SJCRH30 (cell line): Measurements from ENCODE around the gene RFX7. TPM values are rescaled to one million over a fixed set of nuclear protein-coding genes. Genes with fewer than 3 reads are reported as not detected.
"Not testable (repeated sequence)": the region's sequence is repeated elsewhere in the genome, so short reads cannot be mapped to it uniquely, and the experiment has no call there.

ENCODE experiments used
- DNase-seq, 2 experiments: peaks; one replicate each; pipeline ENCODE4 v3.0.0-alpha.2; 2015 to 2020
- H3K27ac ChIP-seq: fragments of 250-450 bp; sonication (Bioruptor Pico); 2 replicates; pipeline ENCODE4 v1.5.1; 2020; ENCODE audit warnings: mild to moderate bottlenecking, moderate library complexity
- H3K27me3 ChIP-seq: fragments of 250-450 bp; sonication (Bioruptor Pico); 2 replicates; pipeline ENCODE4 v1.5.1; 2020; ENCODE audit warnings: mild to moderate bottlenecking, moderate library complexity
- H3K36me3 ChIP-seq: fragments of 250-450 bp; sonication (Bioruptor Pico); 2 replicates; pipeline ENCODE4 v1.5.1; 2020; ENCODE audit warnings: mild to moderate bottlenecking, moderate library complexity
- H3K4me1 ChIP-seq: fragments of 250-450 bp; sonication (Bioruptor Pico); 2 replicates; pipeline ENCODE4 v1.5.1; 2020; ENCODE audit warnings: mild to moderate bottlenecking, moderate library complexity
- H3K4me3 ChIP-seq: fragments of 250-450 bp; sonication (Bioruptor Pico); 2 replicates; pipeline ENCODE4 v1.5.1; 2020; ENCODE audit warnings: mild to moderate bottlenecking, moderate library complexity
- H3K9me3 ChIP-seq: fragments of 250-450 bp; sonication (Bioruptor Pico); replicated peaks from 2 replicates; pipeline ENCODE4 v1.5.1; 2020; ENCODE audit warnings: mild to moderate bottlenecking, moderate library complexity
- total RNA-seq: library from RNA; depleted of rRNA; stranded (reverse); fragments of >200 nt; shearing (Covaris generic); gene quantifications from 2 replicates; pipeline ENCODE4 v1.2.3, GENCODE V29; 2014

Gene RFX7
- total RNA-seq, 1 experiment from 2014 or later = 15.3 TPM

DNA sequence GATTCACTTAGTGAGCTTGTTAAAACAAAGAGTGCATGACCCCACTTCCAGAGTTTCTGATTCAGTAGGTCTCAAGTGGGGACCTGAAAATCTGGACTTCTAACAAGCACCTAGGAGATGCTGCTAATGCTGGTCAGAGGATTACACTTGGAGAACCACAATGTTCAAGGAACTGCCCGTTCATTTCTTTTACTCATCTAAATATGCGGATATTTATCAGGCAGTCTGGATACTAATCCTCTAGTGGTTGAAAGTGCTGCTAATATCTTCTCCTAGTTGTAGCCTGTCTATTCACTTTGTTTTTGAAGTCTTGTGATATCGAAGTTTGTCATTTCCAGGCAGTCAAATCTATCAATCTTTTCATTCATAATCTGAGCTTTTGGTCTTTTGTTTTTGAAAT, 86.8 kb downstream of the RFX7 start:
- DNase-seq = no peak
- no peak overlapping the region for H3K27ac ChIP-seq
- H3K36me3 ChIP-seq = no peaks in the 10 kb centered on the region
- H3K27me3 ChIP-seq = no peaks in the 10 kb centered on the region
- no peaks in the 10 kb centered on the region for H3K4me1 ChIP-seq
- peaks cover 6% of the 10 kb centered on the region for H3K9me3 ChIP-seq
- H3K4me3 ChIP-seq = no peak overlapping the region

DNA sequence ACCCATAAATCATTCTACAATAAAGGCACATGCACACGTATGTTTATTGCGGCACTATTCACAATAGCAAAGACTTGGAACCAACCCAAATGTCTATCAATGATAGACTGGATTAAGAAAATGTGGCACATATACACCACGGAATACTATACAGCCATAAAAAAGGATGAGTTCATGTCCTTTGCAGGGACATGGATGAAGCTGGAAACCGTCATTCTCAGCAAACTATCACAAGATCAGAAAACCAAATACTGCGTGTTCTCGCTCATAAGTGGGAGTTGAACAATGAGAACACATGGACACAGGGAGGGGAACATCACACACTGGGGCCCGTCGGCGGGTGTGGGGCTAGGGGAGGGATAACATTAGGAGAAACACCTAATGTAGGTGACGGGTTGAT, 88.4 kb downstream of the RFX7 start:
- not testable (repeated sequence) for H3K27ac ChIP-seq, H3K4me1 ChIP-seq, DNase-seq, H3K4me3 ChIP-seq, H3K36me3 ChIP-seq, H3K27me3 ChIP-seq, H3K9me3 ChIP-seq

DNA sequence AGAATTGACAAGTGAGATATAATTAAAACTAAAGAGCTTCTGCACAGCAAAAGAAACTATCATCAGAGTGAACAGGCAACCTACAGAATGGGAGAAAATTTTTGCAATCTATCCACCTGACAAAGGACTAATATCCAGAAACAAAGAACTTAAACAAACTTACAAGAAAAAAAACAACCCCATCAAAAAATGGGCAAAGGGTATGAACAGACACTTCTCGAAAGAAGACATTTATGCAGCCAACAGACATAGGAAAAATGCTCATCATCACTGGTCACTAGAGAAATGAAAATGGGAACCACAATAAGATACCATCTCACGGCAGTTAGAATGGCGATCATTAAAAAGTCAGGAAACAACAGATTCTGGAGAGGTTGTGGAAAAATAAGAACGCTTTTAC, 88.9 kb downstream of the RFX7 start:
- not testable (repeated sequence) for H3K27ac ChIP-seq, DNase-seq

DNA sequence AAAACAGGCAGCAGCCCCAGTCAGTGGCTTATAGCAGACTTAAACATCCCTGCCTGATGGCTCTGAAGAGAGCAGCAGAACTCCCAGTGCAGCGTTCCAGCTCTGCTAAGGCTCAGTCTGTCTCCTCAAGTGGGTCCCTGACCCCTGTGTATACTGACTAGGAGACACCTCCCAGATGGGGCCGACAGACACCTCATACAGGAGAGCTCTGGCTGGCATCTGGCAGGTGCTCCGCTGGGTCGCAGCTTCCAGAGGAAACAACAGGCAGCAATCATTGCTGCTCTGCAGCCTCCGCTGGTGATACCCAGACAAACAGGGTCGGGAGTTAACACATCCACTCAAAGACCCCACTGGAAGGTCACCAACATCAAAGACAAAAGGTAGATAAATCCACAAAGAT, 93.5 kb downstream of the RFX7 start:
- no peaks in the 10 kb centered on the region for H3K4me1 ChIP-seq
- no peak overlapping the region for H3K4me3 ChIP-seq
- peaks cover 13% of the 10 kb centered on the region for H3K36me3 ChIP-seq
- H3K27ac ChIP-seq = no peak overlapping the region
- H3K9me3 ChIP-seq = peaks cover 4% of the 10 kb centered on the region
- no peak for DNase-seq
- no peaks in the 10 kb centered on the region for H3K27me3 ChIP-seq

More for the DNA sequence above, 88.9 kb downstream of the RFX7 start:
- not testable (repeated sequence) for H3K4me3 ChIP-seq, H3K4me1 ChIP-seq, H3K36me3 ChIP-seq, H3K9me3 ChIP-seq, H3K27me3 ChIP-seq

DNA sequence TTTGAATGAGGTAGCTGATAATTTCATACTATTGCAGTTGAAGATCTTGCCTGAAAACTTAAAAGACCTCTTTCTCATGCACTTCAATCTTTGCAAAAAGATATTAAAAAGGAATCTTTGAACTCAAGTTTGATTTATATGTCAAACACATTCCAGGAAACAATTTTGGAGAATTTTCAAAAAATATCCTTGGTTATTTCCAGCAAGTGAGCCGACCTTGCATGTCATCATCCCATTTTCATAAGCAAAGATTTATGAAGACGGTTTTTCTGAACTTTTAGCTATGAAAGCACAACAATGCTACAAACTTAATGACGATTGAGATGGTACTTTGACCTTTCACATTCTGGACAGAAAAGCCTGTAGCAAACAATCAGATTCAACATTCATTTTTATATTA, 95.6 kb downstream of the RFX7 start:
- H3K4me3 ChIP-seq = no peak overlapping the region
- H3K27me3 ChIP-seq = no peaks in the 10 kb centered on the region
- no peak for DNase-seq
- no peaks in the 10 kb centered on the region; the same call in none of the 2 replicates for H3K9me3 ChIP-seq
- H3K4me1 ChIP-seq = no peaks in the 10 kb centered on the region
- no peak overlapping the region for H3K27ac ChIP-seq
- H3K36me3 ChIP-seq = peaks cover 19% of the 10 kb centered on the region

DNA sequence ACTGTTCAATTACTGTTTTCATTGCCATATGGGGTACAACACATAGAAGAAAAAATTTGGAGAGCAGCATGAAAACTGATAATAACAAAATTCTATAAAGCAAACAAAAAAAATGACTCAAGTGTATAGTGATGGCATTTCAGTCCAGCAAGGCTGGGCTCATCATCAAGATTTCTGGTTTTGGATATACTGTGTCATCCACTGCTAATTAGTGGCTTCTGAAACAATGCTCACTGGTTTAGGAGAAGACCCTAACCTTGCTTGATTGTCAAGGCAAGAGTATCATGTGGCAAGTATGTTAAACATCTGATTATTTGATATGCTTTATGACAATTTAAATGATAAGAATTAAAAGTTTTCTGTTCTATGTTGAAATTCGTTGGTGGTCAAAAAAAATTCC, 96.9 kb downstream of the RFX7 start:
- Histone ChIP-seq H3K4me1 (no peaks in the 10 kb centered on the region), H3K27me3 (no peaks in the 10 kb centered on the region), H3K27ac (no peak overlapping the region), H3K4me3 (no peak overlapping the region), H3K36me3 (peaks cover 32% of the 10 kb centered on the region), H3K9me3 (no peaks in the 10 kb centered on the region; the same call in none of the 2 replicates)
- no peak for DNase-seq

DNA sequence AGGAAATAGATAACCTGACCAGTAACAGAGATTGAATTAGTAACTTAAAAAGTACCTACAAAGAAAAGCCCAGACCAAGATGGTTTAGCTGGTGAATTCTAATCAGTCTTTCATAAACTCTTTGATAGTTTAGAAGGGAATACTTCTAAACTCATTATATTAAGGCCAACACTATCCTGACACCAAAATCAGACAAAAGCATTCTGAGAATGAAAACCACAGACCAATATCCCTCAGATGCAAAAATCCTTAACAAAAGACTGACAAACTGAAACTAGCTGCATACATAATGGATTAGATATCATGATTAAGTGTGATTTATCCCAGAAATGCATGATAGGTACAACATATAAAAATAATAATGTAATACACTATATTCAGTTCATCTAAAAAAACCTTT, 115.6 kb downstream of the RFX7 start:
- Histone ChIP-seq H3K4me1 (no peaks in the 10 kb centered on the region), H3K27me3 (no peaks in the 10 kb centered on the region), H3K4me3 (no peak overlapping the region), H3K27ac (no peak overlapping the region), H3K9me3 (peaks cover 11% of the 10 kb centered on the region), H3K36me3 (peaks cover 40% of the 10 kb centered on the region)
- DNase-seq = no peak

DNA sequence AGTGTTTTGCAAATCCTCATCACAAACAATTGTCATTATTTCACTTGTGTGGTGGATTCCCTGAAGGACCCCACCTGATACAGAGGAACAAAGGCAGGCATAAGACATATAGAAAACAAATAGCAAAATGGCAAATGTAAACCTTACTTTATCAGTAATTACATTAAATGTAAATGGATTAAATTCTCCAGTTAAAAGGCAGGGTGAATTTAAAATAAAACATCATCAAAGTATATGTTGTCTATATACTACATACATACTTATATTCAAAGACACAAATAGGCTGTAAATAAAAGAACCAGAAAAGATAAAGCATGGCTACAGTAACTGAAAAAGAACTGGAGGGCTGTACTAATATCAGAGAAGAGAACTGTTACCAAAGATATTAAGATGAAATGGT, 117.3 kb downstream of the RFX7 start:
- H3K4me3 ChIP-seq = no peak overlapping the region
- no peaks in the 10 kb centered on the region for H3K27me3 ChIP-seq
- peaks cover 53% of the 10 kb centered on the region for H3K36me3 ChIP-seq
- peaks cover 11% of the 10 kb centered on the region for H3K9me3 ChIP-seq
- no peak overlapping the region for H3K27ac ChIP-seq
- H3K4me1 ChIP-seq = no peaks in the 10 kb centered on the region
- DNase-seq = no peak

DNA sequence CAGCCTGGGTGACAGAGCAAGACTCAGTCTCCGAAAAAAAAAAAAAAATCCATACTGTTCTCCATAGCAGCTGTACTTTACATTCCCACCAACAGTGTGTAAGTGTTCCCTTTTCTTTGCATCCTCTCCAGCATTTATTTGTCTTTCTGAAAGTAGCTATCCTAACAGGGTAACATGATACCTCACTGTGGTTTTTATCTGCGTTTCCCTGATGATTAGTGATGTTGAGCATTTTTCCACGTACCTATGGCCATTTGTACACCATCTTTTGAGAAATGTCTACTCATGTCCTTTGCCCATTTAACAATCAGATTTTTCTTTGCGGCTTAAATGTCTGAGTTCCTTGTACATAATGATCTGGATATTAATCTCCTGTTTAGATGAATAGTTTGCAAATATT, 119.3 kb downstream of the RFX7 start:
- Histone ChIP-seq H3K4me3 (no peak overlapping the region), H3K27ac (no peak overlapping the region), H3K4me1 (no peaks in the 10 kb centered on the region), H3K27me3 (no peaks in the 10 kb centered on the region), H3K36me3 (peaks cover 49% of the 10 kb centered on the region), H3K9me3 (peaks cover 14% of the 10 kb centered on the region)
- DNase-seq = peak in 1 of 2 experiments; percentile 20

DNA sequence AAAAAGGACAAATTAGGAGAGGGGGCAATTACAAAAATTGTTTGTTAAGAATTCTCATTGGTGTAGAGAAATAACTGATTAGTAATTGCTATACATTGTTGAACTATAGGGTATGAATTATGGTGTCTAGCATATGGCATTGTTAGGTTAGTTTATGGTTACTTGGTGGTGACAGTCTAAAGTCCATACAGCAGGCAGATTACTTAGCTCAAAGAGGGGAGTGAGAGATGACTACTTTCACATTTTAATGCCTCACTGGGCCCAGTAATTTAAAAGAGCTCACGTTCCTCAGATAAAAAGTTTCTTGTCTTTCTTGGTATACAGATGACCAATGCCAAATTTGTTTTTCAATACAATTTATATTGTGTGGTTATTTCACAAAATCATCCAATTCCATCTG, 137.8 kb downstream of the RFX7 start:
- DNase-seq = no peak
- Histone ChIP-seq H3K36me3 (peaks cover 8% of the 10 kb centered on the region), H3K4me1 (no peaks in the 10 kb centered on the region), H3K9me3 (peaks cover 7% of the 10 kb centered on the region; the same call in 1 of the 2 replicates), H3K27ac (no peak overlapping the region), H3K4me3 (no peak overlapping the region), H3K27me3 (no peaks in the 10 kb centered on the region)

DNA sequence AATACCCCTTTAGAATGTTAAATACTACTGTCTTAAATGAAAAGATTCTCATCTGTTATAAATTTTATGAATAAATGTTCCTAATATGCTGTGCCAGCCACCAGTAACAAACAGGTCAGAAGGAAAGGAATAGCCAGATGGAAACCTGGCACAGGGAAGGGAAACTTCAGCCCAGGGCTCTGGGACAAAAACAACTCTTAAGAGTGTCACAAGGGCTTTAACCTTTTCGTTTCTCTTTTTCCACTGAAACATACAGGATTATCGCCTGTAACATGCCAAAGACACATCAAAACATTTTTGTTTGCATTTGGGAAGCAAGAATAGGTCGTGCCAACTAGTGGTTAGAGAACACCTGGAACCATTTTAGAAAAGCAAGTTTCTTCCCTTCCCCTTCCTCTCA, 141.2 kb downstream of the RFX7 start:
- no peaks in the 10 kb centered on the region for H3K4me1 ChIP-seq
- no peaks in the 10 kb centered on the region for H3K27me3 ChIP-seq
- no peak for DNase-seq
- H3K36me3 ChIP-seq = peaks cover 21% of the 10 kb centered on the region
- H3K27ac ChIP-seq = no peak overlapping the region
- H3K4me3 ChIP-seq = no peak overlapping the region
- H3K9me3 ChIP-seq = no peaks in the 10 kb centered on the region; the same call in 1 of the 2 replicates

DNA sequence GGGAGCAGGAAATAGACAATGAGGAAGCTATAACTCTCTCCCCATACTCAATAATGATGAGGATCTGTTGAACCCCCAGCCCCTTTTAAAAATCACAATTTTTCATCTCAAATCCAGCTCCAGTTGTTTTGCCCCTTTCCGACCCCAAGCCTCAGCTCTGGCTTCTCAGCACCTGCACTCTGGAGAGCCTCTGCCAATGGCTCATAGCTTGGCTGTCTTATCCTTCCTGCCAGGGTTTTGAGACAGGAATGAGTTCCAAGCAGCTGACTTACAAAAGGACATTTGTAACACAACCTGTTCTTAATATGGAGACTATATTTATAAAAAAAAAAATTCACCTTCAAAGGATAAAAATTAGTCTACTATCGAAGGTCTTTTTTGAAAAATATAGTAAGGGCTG, 144.4 kb downstream of the RFX7 start:
- H3K4me1 ChIP-seq = no peaks in the 10 kb centered on the region
- no peak overlapping the region for H3K27ac ChIP-seq
- no peaks in the 10 kb centered on the region for H3K27me3 ChIP-seq
- no peaks in the 10 kb centered on the region for H3K9me3 ChIP-seq
- H3K36me3 ChIP-seq = peaks cover 47% of the 10 kb centered on the region
- no peak overlapping the region for H3K4me3 ChIP-seq
- DNase-seq = no peak

DNA sequence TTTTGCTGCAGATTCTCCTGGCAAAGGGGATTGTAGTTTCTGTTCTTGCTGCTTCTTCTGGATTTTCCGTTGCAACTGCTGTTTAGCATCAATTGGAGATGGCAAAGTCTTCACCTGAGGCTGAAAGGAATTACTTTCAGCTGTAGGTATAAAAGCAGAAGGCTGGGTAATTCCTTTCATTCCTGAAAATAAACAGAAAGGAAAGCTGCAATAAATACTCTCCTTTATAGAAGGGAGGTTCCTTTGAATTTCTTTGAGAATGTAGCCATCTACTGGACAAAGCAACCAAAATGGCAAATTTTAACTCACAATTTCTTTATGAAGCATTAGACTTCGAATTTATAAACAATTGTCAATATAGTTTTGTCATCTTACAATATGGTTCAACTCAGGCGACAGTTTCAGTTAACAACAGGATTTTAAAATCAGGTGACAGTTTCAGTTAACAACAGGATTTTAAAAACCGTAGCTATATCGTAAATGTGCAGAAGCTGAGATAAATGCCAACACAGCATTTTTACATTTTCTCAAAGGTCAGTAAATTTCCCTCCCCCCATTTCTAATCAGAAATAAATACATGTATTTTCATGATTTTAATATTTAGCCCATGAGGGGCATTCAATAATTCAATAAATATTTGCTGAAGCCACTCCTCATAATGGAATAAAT, 145.3 kb downstream of the RFX7 start:
- H3K9me3 ChIP-seq = no peaks in the 10 kb centered on the region
- no peaks in the 10 kb centered on the region for H3K27me3 ChIP-seq
- no peaks in the 10 kb centered on the region for H3K4me1 ChIP-seq
- DNase-seq = no peak
- no peak overlapping the region for H3K4me3 ChIP-seq
- no peak overlapping the region for H3K27ac ChIP-seq
- H3K36me3 ChIP-seq = peaks cover 56% of the 10 kb centered on the region

DNA sequence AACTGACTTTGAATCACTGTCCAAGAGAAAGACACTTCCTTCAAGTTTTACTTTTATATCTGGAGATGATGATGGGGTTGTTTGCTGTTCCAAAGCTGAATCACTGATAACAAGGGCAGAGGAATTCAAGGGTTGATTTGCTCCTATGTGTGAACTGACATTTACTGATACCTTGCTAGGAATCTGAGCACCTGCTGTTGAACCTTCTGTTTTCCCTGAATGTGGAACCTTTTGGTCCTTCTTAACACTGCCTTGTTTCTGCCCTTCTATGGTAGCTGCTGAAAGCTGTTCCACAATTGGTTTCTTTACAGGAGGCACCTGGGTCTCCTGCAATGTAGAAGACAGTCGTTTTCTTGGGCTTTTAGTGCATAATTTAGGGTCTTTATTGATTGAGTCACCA, 148.3 kb downstream of the RFX7 start:
- no peak for DNase-seq
- H3K27ac ChIP-seq = no peak overlapping the region
- H3K4me1 ChIP-seq = no peaks in the 10 kb centered on the region
- peaks cover 53% of the 10 kb centered on the region for H3K36me3 ChIP-seq
- no peaks in the 10 kb centered on the region for H3K27me3 ChIP-seq
- H3K9me3 ChIP-seq = no peaks in the 10 kb centered on the region
- no peak overlapping the region for H3K4me3 ChIP-seq

DNA sequence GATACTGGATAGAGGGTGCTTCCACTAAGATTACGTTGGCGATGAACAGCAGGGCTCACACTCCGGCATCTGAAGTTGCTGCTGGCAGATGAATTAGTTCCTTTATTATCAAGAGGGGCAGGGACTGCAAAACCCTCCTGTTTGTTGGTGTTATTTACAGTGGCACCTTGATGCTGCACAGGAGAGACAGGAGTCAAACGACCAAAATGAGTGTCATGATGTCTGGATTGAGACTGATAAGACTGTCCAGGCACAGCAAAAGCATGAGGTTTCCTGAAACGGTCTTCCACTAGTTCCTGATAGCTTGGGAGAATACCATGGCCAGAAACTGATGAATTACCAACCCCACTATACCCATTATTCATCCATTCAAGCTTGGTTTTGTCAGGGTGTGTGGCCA, 149.5 kb downstream of the RFX7 start:
- H3K4me3 ChIP-seq = no peak overlapping the region
- H3K36me3 ChIP-seq = peaks cover 55% of the 10 kb centered on the region
- H3K27me3 ChIP-seq = no peaks in the 10 kb centered on the region
- H3K27ac ChIP-seq = no peak overlapping the region
- H3K9me3 ChIP-seq = no peaks in the 10 kb centered on the region
- H3K4me1 ChIP-seq = no peaks in the 10 kb centered on the region
- no peak for DNase-seq

DNA sequence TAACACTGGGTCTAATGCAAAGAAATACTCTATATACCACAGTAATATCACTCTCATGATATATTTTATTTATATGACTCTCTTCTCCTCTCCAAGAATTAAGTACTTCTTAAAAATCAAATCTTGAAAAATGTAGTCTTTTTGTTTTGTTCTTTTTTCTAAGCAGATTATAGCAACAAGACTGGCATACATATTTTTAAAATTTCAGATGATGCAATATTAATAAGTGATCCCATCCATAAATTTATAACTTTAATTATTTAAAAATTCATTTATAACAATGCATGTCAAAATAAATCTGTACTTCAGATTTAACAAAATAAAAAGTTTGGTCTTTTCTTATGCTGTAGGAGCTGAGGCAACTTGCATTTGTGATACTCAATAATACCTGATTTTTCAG, 155.3 kb downstream of the RFX7 start:
- Histone ChIP-seq H3K27ac (no peak overlapping the region), H3K4me1 (no peaks in the 10 kb centered on the region), H3K4me3 (no peak overlapping the region), H3K27me3 (no peaks in the 10 kb centered on the region), H3K9me3 (no peaks in the 10 kb centered on the region), H3K36me3 (peaks cover 14% of the 10 kb centered on the region)
- no peak for DNase-seq
